Gastrocnemius medialis (tissue), 4 donors: ENCODE data around the gene GFOD1. TPM values are rescaled to one million over a fixed set of nuclear protein-coding genes. Genes with fewer than 3 reads are reported as not detected.

ENCODE experiments used
- ATAC-seq, 2 donors: fragments of 150-250 bp; one replicate each; pipeline ENCODE4 v1.9.1; 2016
- DNase-seq, 2 donors: peaks; one replicate each; pipeline ENCODE4 v3.0.0-alpha.2; 2019
- H3K27ac ChIP-seq, 4 donors: fragments of 200-600 bp; sonication (generic); 1 replicate in 1 of 4; 2 replicates in 3 of 4; pipeline ENCODE4 v1.5.1; 2016 to 2018; ENCODE audit warnings: mild to moderate bottlenecking in 2 of 4, moderate library complexity in 1 of 4
- H3K27me3 ChIP-seq, 3 donors: fragments of 200-600 bp; sonication (generic) in 2 of 3; 1 replicate in 1 of 3; 2 replicates in 2 of 3; pipeline versions ENCODE4 v1.5.1 to v1.6.0; 2016 to 2019; ENCODE audit warnings: mild to moderate bottlenecking in 1 of 3, moderate library complexity in 1 of 3
- H3K36me3 ChIP-seq, 2 donors: fragments of 200-600 bp; sonication (generic) in 1 of 2; one replicate each; pipeline ENCODE4 v1.5.1; 2017 to 2018
- H3K4me1 ChIP-seq, 2 donors: fragments of 200-600 bp; sonication (generic) in 1 of 2; one replicate each; pipeline ENCODE4 v1.5.1; 2016 to 2017; ENCODE audit warnings: mild to moderate bottlenecking in 2 of 2
- H3K4me3 ChIP-seq, 4 donors: fragments of 200-600 bp; sonication (generic) in 3 of 4; 1 replicate in 1 of 4; 2 replicates in 3 of 4; pipeline ENCODE4 v1.5.1; 2016 to 2019; ENCODE audit warnings: mild to moderate bottlenecking in 2 of 4
- H3K9me3 ChIP-seq, 3 donors: fragments of 200-600 bp; sonication (generic) in 2 of 3; 1 replicate in 1 of 3; 2 replicates in 2 of 3; pipeline ENCODE4 v1.5.1; 2016 to 2019
- CTCF ChIP-seq, 5 experiments: fragments of 450-650 bp in 3 of 5; fragments of 200-600 bp in 2 of 5; sonication (generic) in 2 of 5; IDR thresholded peaks in 4 of 5; conservative IDR thresholded peaks in 1 of 5; 1 replicate in 4 of 5; 2 replicates in 1 of 5; pipeline ENCODE4 v1.5.1; 2016 to 2019; ENCODE audit warnings: antibody characterized with exemption in 5 of 5, mild to moderate bottlenecking in 3 of 5, moderate library complexity in 3 of 5
- POLR2A ChIP-seq, 2 donors: fragments of 450-650 bp; IDR thresholded peaks; one replicate each; pipeline ENCODE4 v1.6.1; 2017; ENCODE audit warnings: antibody characterized with exemption in 2 of 2, mild to moderate bottlenecking in 2 of 2, moderate library complexity in 2 of 2
- in situ Hi-C, 4 donors: fragments of 200-750 bp; cut with MboI; loops; one replicate each; pipeline versions ENCODE4 v1.15.0 to v1.8.0; 2017; ENCODE audit warnings: low sequenced_read_pairs in 4 of 4
- intact Hi-C: fragments of 100-400 bp; cut with DNase I; formaldehyde crosslinking; loops from one replicate; pipeline ENCODE4 v1.15.1; 2023; ENCODE audit warnings: low total_unique reads
- total RNA-seq, 4 donors: library from RNA; depleted of rRNA; stranded (reverse); fragments of >200 nt; gene quantifications; one replicate each; pipeline versions ENCODE4 v1.1.0 to v1.2.3, GENCODE V29; 2016

GFOD1 gene
- total RNA-seq, 4 donors from 2014 or later, result 9.0 to 31.8 (median 16.9) TPM

- H3K36me3 ChIP-seq, result no peaks in the 10 kb centered on the region
- DNase-seq (no peak), ATAC-seq (no peak)
- in situ Hi-C loops, result loop anchor here in 3 of 4 donors (10.0 to 25.0 kb wide), 4 partner anchors 202 to 730 kb away; no protein-coding TSS in a partner anchor
- H3K27ac ChIP-seq, result no peak overlapping the region
- no peaks in the 10 kb centered on the region for H3K9me3 ChIP-seq
- intact Hi-C loops, result loop anchor here (5.0 kb wide), 2 partner anchors 65 to 135 kb away; no protein-coding TSS in a partner anchor
- no peak overlapping the region for H3K4me3 ChIP-seq
- H3K27me3 ChIP-seq, result no peaks in the 10 kb centered on the region
- TF ChIP-seq CTCF (IDR thresholded peaks at IDR 0.05 in 4 of 5, conservative IDR thresholded peaks at IDR 0.05 in 1 of 5), result no peak
- TF ChIP-seq POLR2A (IDR thresholded peaks at IDR 0.05), result no peak
- H3K4me1 ChIP-seq, result peaks cover 9 to 14% of the 10 kb centered on the region in 2 donors
Observed at GRCh38 chr6:13332349-13332706, 155.1 kb downstream of the GFOD1 start.

DNA sequence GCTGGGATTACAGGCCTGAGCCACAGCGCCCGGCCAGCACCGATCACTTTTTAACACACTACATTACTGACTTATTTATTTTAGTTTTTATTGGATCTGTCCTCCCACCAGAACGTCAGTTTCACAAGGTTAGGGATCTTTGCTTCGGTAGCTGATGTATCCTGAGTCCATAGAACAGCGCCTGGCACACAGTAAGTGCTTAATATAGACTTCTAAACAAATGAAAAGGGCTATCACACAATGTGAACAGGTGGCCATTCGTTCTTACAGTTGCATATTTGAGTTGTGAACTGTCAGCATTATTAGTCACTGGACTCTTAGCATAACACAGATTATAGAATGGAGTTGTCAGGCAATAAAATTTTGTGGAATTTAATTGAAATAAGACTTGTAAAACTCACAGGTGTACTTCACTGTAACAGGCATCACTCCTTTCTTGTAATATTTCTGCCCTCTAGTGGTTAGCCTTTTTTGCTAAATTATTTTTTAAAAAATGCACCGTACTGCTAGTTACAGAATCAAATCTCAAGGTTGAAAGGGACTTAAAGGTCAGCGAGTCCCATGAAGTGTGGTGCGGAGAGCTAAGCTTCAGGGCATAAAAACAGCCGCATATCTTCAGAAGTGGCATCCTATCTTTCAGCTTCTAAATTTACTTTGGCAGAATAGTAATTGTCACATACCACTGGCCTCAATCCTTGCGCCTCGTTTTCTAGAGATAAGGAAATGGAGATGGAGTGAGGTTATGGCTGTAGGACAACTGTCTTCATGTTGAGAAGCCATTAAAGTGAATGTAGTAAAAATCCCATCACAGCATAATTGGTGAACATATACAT lies 155.7 kb downstream of the GFOD1 start:
- no peak overlapping the region for H3K4me3 ChIP-seq
- no peaks in the 10 kb centered on the region for H3K27me3 ChIP-seq
- peak; percentile 24 to 63 (median 40) for TF ChIP-seq CTCF (IDR thresholded peaks at IDR 0.05 in 4 of 5, conservative IDR thresholded peaks at IDR 0.05 in 1 of 5)
- TF ChIP-seq POLR2A (IDR thresholded peaks at IDR 0.05), result no peak
- no peaks in the 10 kb centered on the region for H3K9me3 ChIP-seq
- H3K27ac ChIP-seq, result no peak overlapping the region
- ATAC-seq, result no peak
- in situ Hi-C loops, result loop anchor here in 3 of 4 donors (10.0 to 25.0 kb wide), 4 partner anchors 203 to 731 kb away; no protein-coding TSS in a partner anchor
- intact Hi-C loops, result loop anchor here (2.0 to 5.0 kb wide), 3 partner anchors 66 to 421 kb away; no protein-coding TSS in a partner anchor
- no peak for DNase-seq
- H3K4me1 ChIP-seq, result peaks cover 13 to 19% of the 10 kb centered on the region in 2 donors
- H3K36me3 ChIP-seq, result no peaks in the 10 kb centered on the region

DNA sequence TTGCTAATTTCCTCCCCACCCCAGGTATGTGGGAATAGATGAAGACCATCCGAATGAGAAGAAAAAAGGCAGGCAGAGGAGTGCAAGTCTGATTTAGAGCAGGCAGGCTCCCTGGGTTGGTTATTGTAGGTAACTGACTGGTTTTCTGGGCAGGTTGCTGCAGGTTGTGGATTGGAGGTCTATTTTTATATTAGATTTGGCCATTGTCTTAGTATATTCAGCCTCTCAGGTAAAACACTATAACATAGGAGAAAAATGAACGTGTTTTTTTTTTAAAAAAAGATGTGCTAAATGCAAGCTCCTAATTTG lies 158.6 kb downstream of the GFOD1 start:
- peaks cover 13 to 19% of the 10 kb centered on the region in 2 donors for H3K4me1 ChIP-seq
- H3K27me3 ChIP-seq, result no peaks in the 10 kb centered on the region
- ATAC-seq (no peak), DNase-seq (no peak)
- H3K36me3 ChIP-seq, result peaks cover 0 to 3% of the 10 kb centered on the region in 2 donors
- TF ChIP-seq POLR2A (IDR thresholded peaks at IDR 0.05) (no peak), CTCF (IDR thresholded peaks at IDR 0.05 in 4 of 5, conservative IDR thresholded peaks at IDR 0.05 in 1 of 5) (no peak)
- H3K27ac ChIP-seq, result peak overlapping the region; percentile 90 to 97 (median 96)
- intact Hi-C loops, result loop anchor here (1.0 to 5.0 kb wide), 3 partner anchors 246 to 483 kb away; partner anchors contain the start of genes MCUR1, NOL7 and SIRT5
- in situ Hi-C loops, result loop anchor here in 2 of 4 donors (10.0 to 25.0 kb wide), 3 partner anchors 414 to 733 kb away; no protein-coding TSS in a partner anchor
- no peaks in the 10 kb centered on the region for H3K9me3 ChIP-seq
- H3K4me3 ChIP-seq, result peak overlapping the region; percentile 89 to 98 (median 94)

GRCh38 chr6:13328076-13328874 lies 159.1 kb downstream of the GFOD1 start, which contains the start of gene TBC1D7:
TBC1D7 (minus strand) TSS chr6:13328537; CDS start chr6:13326898, 1,639 bp downstream.
- intact Hi-C loops, result loop anchor here (1.0 to 5.0 kb wide), 3 partner anchors 247 to 484 kb away; partner anchors contain the start of genes MCUR1, NOL7 and SIRT5
- ATAC-seq (peak; percentile 98 to 99), DNase-seq (peak; percentile 83 to 91)
- TF ChIP-seq POLR2A (IDR thresholded peaks at IDR 0.05) (peak; percentile 83 to 84), CTCF (IDR thresholded peaks at IDR 0.05 in 4 of 5, conservative IDR thresholded peaks at IDR 0.05 in 1 of 5) (peak in 2 of 5 experiments; percentile 9 to 24)
- in situ Hi-C loops, result loop anchor here in 2 of 4 donors (10.0 to 25.0 kb wide), 3 partner anchors 413 to 734 kb away; no protein-coding TSS in a partner anchor
- peaks cover 0 to 3% of the 10 kb centered on the region in 2 donors for H3K36me3 ChIP-seq
- peaks cover 13 to 19% of the 10 kb centered on the region in 2 donors for H3K4me1 ChIP-seq
- H3K9me3 ChIP-seq, result no peaks in the 10 kb centered on the region
- H3K27me3 ChIP-seq, result no peaks in the 10 kb centered on the region
- H3K27ac ChIP-seq, result peak within 1 kb of the TSS; percentile 90 to 97 (median 96)
- H3K4me3 ChIP-seq, result peak within 1 kb of the TSS; percentile 89 to 98 (median 94)
